Neural crest cell (in vitro differentiated cells): ENCODE results near the gene TSPAN32. TPM values are rescaled to one million over a fixed set of nuclear protein-coding genes. Genes with fewer than 3 reads are reported as not detected.

ENCODE experiments used
- DNase-seq: peaks from one replicate; pipeline ENCODE4 v3.0.0; 2021; ENCODE audit warnings: low read depth, mixed read lengths, low spot score
- H3K27ac Mint-ChIP-seq: one replicate; pipeline ENCODE4 v1.8.0; 2021; ENCODE audit warnings: mild to moderate bottlenecking, mixed read lengths; ENCODE audit not compliant: unreplicated experiment
- H3K27me3 Mint-ChIP-seq: 2 replicates; pipeline ENCODE4 v1.8.0; 2021; ENCODE audit warnings: low read depth, mild to moderate bottlenecking, mixed read lengths
- H3K36me3 Mint-ChIP-seq: 2 replicates; pipeline ENCODE4 v1.8.0; 2021; ENCODE audit warnings: low read depth, mild to moderate bottlenecking, mixed read lengths
- H3K4me1 Mint-ChIP-seq: 2 replicates; pipeline ENCODE4 v1.8.0; 2021; ENCODE audit warnings: mixed read lengths
- H3K4me3 Mint-ChIP-seq: one replicate; pipeline ENCODE4 v1.8.0; 2021; ENCODE audit warnings: mild to moderate bottlenecking, mixed read lengths
- H3K9me3 Mint-ChIP-seq: 2 replicates; pipeline ENCODE4 v1.8.0; 2021; ENCODE audit warnings: mixed read lengths
- total RNA-seq: library from RNA; stranded (reverse); gene quantifications from 2 replicates; pipeline ENCODE4 v1.2.1, GENCODE V29; 2021
- TF ChIP-seq, protein P1 (sequence below): fragments of 200-600 bp; sonication (generic); conservative IDR thresholded peaks from 2 replicates; pipeline ENCODE4 v1.5.0; 2021; ENCODE audit warnings: antibody characterized with exemption, mild to moderate bottlenecking

Gene TSPAN32
- total RNA-seq, 1 donor from 2014 or later, result not detected

DNA sequence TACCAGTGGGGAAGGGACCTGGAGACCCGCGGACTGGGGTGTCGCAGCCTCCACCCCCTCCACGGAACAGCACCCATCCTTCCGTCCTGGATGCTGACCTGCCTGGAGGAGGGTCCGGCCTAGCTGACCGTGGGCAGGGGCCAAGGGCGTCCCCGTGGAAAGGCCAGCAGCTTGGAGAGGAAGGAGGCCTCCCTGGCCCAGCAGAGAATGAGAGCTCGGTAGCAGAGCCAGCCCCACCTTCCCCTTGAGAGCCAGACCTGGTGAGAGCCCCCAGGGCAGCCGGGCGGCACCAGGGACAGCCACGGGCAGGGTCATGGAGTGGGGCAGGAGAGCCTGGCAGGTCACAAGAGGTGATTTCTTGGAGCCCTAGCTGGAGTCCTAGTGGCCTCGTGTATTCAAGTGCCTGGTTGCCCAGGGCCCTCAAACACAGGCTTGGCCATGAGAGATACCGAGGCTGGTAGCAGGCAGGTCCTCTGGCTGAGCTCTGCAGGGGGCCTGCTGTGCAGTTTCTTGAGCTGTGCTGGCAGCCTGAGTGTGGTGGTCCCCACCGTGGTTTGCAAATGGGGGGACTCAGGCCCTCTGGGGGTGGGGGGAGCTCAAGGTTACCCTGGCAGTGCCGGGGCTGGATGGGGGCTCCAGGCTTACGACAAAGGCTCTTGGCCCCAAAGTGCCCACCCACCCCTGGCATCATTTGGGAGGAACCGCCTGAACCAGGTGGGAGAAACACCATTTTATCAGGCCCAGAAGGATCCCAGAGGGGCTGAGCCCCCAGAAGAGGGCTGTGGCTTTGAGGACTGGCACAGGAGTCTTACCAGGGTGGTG, 7.6 kb downstream of the TSPAN32 start:
- Mint-ChIP-seq H3K27ac (no peak overlapping the region), H3K27me3 (no peaks in the 10 kb centered on the region), H3K4me3 (no peak overlapping the region), H3K9me3 (no peaks in the 10 kb centered on the region), H3K36me3 (no peaks in the 10 kb centered on the region), H3K4me1 (peaks cover 7% of the 10 kb centered on the region)
- DNase-seq, result no peak
- TF ChIP-seq, protein P1, sequence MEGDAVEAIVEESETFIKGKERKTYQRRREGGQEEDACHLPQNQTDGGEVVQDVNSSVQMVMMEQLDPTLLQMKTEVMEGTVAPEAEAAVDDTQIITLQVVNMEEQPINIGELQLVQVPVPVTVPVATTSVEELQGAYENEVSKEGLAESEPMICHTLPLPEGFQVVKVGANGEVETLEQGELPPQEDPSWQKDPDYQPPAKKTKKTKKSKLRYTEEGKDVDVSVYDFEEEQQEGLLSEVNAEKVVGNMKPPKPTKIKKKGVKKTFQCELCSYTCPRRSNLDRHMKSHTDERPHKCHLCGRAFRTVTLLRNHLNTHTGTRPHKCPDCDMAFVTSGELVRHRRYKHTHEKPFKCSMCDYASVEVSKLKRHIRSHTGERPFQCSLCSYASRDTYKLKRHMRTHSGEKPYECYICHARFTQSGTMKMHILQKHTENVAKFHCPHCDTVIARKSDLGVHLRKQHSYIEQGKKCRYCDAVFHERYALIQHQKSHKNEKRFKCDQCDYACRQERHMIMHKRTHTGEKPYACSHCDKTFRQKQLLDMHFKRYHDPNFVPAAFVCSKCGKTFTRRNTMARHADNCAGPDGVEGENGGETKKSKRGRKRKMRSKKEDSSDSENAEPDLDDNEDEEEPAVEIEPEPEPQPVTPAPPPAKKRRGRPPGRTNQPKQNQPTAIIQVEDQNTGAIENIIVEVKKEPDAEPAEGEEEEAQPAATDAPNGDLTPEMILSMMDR, result no peak

DNA sequence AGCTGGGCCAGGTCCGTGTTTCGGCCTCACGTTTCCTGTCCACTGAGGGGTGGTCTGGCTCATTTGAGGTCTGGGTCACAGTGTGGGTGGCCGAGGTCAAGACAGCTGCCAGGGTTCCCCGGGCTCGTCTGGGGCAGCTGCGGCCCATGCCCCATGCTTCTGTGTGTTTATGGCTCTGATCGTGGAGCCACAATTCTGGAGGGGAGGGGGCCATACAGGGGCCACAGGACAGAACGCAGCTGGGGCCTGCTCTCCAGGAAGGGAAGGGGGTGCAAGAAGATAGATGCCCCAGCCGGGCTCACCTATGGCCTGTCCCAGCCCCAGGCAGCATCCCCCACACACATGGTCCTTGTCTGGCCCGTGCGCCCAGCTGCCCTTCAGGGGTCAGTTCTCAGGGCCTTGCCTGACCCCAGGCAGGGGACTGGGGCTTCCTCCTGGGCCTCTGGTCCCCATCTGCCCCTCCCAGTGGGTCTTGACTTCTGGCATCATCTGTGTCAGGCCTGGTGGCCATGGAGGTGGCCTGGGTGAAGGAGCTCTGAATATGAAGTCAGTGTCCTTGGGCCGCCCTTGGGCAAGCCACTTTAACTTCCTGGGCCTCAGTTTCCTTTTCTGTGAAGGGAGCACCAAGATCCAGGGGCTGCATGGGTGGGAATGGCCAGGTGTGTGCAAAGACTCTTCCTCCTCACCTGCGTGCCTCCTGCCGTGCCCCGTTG, 8.4 kb downstream of the TSPAN32 start:
- Mint-ChIP-seq H3K9me3 (no peaks in the 10 kb centered on the region), H3K36me3 (no peaks in the 10 kb centered on the region), H3K4me1 (peaks cover 7% of the 10 kb centered on the region), H3K27me3 (no peaks in the 10 kb centered on the region), H3K4me3 (no peak overlapping the region), H3K27ac (peak overlapping the region; percentile 12)
- no peak for DNase-seq
- TF ChIP-seq, protein P1, result no peak

DNA sequence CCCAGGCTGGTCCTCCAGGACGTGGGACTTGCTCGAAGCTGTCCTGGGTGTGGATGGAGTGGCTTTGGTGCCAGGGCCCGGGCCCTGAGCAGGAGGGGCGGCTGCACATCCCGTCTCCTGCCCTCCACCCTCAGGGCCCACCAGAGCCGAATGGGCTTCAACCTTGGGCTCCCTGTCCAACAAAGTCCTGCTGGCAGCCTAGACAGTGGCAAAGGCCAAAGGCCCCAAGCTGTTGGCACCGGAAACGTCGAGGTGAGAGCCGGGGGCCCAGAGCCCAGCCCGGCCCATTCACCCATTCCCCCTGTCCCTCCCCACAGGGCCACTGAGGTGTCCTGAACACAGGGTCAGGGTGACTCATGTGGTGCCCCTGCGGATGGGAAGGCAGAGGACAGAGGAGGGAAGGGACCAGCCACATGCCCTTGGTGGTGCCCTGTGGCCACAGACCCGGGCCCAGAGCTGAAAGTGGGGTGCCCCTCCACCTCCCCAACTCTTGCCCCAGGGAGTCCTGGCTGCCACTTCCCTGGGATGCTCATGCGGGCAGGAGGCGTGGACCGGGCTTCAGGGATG, 9.1 kb downstream of the TSPAN32 start:
- DNase-seq, result no peak
- TF ChIP-seq, protein P1, result no peak
- no peaks in the 10 kb centered on the region for H3K27me3 Mint-ChIP-seq
- H3K4me3 Mint-ChIP-seq, result no peak overlapping the region
- H3K9me3 Mint-ChIP-seq, result no peaks in the 10 kb centered on the region
- H3K36me3 Mint-ChIP-seq, result no peaks in the 10 kb centered on the region
- peaks cover 6% of the 10 kb centered on the region for H3K4me1 Mint-ChIP-seq
- no peak overlapping the region for H3K27ac Mint-ChIP-seq

DNA sequence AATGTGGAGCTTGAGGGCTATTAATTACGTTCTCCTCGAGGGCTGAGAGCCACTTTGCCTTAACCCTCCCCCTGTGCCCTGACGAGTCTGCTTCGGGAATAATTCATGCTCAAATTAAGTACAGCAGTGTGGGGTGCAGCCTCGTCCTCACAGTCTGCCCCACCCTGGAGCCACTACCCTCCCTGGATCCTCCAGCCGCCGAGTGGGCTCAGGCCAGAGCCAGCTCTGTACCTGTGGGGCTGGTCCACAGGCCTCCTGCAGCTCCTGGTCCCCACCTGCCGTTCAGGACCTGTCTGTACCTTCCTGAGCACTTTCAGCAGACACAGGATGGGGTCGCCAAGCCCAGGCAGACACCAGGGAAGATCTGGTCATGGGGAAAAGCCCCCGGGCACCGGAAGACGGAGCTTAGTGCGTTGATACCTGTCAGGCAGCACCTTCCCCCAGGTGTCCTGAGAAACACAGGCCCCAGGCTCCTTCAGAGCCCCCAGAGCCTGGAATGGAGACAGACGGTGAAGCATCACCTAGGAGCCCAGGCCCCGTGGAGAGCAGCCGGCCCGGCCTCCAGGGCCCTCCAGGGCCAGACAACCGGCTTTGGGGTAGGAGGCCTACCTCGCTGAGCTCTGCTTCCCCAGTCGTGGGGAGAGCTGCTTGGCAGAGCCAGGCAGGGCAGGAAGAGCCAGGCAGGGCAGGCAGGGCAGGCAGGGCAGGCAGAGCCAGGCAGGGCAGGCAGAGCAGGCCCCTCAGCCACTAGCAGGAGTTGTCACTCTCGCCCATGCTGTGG, 9.7 kb downstream of the TSPAN32 start:
- H3K36me3 Mint-ChIP-seq, result no peaks in the 10 kb centered on the region
- TF ChIP-seq, protein P1, result no peak

More for the DNA sequence above, 9.7 kb downstream of the TSPAN32 start:
- Mint-ChIP-seq H3K4me3 (no peak overlapping the region), H3K27ac (no peak overlapping the region), H3K9me3 (no peaks in the 10 kb centered on the region), H3K4me1 (no peaks in the 10 kb centered on the region), H3K27me3 (no peaks in the 10 kb centered on the region)
- DNase-seq, result no peak
